ENCODE results near the gene SYNGAP1.
"Not testable (repeated sequence)": the region's sequence is repeated elsewhere in the genome, so short reads cannot be mapped to it uniquely, and the experiment has no call there.

Gene SYNGAP1

GRCh38 chr6:33419580-33420490 is at the start of gene SYNGAP1:
Gene SYNGAP1 (plus strand): TSS chr6:33420065. CDS start chr6:33420265, 200 bp downstream.
- DNase-seq, result peak; percentile 50

DNA sequence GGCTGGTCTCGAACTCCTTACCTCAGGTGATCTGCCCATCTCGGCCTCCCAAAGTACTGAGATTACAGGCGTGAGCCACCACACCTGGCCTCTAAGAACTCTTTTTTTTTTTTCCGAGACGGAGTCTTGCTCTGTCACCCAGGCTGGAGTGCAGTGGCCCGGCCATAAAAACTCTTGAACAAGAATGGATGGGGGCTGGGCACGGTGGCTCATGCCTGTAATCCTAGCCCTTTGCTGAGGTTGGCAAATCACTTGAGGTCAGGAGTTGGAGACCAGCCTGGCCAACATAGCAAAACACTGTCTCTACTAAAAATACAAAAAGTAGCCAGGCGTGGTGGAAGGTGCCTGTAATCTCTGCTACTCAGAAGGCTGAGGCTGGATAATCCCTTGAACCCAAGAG is 48.0 kb upstream of the SYNGAP1 start:
- DNase-seq, result not testable (repeated sequence)

- DNase-seq, result no peak
Measured at GRCh38 chr6:33372526-33373123, 47.2 kb upstream of the SYNGAP1 start.

- DNase-seq, result no peak
Measured at GRCh38 chr6:33373960-33374910, 45.6 kb upstream of the SYNGAP1 start.

DNA sequence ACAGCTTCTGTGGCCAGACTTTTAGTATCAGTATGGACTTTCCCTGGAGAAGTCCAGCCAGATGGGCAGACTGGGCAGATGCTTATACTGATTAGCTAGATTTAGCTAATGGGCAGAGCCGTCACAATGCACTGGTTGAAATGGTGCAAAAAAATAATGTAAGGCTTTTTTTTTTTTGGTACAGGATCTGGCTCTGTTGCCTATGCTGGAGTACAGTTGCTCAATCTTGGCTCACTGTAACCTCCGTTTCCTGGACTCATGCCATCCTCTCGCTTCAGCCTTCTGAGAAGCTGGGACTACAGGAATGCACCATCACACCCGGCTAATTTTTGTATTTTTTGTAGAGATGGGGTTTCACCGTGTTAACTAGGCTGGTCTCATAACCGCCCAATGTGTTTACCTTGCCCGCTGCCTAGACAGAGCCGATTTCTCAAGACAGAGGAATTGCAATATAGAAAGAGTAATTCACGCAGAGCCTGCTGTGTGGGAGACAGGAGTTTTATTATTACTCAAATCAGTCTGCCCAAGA is 44.7 kb upstream of the SYNGAP1 start:
- no peak for DNase-seq

DNA sequence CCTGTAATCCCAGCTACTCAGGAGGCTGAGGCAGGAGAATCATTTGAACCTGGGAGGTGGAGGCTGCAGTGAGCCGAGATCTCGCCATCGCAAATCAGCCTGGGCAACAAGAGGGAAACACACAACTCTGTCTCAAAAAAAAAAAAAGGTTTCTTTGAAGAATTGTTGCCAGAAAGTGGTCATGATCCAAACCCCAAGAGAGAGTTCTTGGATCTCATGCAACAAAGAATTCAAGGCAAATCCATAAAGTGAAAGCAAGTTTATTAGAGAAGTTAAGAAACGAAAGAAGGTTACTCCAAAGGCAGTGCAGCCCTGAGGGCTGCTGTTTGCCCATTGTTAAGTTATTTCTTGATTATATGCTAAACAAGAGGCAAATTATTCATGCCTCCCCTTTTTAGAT is 42.7 kb upstream of the SYNGAP1 start:
- no peak for DNase-seq

DNA sequence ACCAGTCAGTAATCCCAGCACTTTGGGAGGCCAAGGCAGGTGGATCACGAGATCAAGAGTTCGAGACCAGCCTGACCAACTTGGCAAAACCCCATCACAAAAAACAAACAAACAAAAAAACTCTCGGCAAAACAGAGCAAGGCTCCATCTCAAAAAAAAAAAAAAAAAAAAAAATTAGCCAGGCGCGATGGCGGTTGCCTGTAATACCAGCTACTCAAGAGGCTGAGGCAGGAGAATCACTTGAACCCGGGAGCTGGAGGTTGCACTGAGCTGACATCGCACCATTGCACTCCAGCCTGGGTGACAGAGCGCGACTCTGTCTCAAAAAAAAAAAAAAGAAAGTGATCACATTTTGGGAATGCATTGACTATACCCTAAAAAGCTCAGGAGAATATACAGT is 40.7 kb upstream of the SYNGAP1 start:
- DNase-seq, result not testable (repeated sequence)

DNA sequence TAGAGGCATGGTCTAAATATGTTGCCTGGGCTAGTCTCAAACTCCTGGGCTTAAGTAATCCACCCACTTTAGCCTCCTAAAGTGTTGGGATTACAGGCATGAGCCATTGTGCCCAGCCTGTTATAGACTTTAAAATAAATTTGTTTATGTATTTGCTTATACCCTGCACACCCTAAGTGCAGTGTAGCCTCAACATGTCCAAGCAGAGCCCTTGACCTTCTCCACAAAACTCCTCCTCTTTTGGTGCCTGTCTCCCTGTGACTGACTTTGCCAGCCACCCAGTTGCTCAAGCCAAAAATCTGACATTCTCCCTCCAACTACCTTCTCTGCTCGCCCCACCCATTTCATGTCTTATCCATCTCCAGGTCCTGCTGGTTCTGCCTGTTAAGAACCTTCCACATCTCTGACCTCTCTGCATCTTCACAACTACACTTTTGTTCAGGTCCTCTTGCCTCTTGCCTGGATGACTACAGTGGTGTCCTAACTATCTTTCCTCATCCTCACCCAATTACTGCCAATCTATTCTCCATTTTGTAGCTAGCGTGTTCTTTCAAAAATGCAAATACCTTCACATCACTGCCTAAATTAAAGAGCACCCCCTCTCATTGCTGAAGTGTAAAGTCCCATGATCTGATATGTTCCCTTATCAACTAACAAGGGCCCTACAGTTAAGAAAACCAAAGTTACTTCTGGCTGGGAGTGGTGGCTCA is 39.4 kb upstream of the SYNGAP1 start:
- DNase-seq, result no peak

DNA sequence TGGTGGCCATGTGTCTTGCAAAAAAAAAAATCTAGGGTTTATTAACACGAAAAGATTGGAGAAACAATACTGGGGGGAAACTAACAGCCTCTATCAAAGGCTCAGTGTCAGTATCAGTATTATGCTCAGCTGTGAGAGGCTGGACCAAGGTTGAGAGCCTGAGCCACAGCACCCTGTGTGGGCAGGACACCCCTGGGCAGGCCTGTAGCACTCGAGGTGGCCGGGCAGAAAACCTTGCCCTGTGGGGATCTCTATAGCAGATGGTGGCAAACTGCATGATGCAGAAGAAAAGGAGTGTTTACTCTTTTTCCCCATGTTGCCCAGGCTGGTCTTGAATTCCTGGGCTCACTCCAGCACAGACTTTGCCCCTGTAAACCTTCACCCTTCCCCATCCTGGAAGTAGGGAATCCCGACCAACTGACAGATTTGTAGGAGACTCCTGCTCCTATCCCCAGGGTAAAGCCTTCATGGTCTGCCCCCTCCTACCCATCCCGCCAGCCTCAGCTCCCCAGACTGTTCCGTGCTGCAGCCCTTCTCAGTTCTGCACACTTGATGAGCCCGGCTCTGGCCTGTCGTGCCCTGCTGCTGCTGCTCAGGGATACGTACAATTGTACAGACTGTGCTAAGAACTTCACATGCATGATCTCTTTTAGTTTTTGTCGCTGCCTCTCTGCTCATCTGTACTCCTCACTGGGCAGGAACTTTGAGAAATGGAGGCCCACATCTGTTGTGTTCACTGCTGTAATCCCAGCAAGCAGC is 36.3 kb upstream of the SYNGAP1 start:
- no peak for DNase-seq

DNA sequence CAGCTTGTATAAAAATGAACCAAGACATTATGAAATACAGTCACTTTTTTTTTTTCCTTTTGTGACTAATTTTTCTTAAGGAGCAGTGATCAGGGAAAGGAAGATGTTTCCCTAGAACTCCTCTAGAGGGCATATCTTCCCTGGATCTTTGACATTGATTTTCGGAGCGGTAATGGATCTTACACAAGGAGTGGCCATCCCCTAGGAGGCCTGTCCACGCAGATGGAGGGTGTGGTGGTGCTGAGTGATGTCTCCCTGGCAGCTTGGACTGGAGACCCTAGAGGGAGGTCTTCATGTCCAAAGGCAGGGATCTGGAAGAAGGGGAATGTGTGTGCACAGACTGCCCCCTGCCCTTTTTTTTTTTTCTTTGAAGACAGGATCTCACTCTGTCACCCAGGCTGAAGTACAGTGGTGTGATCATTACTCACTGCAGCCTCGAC is 35.3 kb upstream of the SYNGAP1 start:
- DNase-seq, result no peak

DNA sequence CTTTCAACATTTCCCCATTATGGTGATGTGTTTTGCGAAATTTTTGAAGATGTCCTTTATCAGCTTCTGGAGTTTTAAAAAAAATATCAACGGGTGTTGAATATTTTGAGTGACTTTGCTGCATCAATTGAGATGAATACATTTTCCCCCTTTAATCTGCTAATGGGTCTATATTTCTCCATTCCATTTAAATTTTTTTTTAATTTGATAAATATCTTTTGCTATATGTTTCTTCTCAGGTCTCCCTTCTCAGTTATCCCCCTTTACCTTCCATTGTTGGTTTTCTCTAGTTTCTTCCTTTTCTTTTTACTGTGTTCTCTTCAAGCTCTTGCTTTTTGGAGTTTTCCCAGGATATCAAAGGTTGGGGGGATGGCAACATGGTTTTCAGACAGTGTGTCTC is 29.7 kb upstream of the SYNGAP1 start:
- no peak for DNase-seq

- no peak for DNase-seq
Measured at GRCh38 chr6:33390767-33391277, 29.0 kb upstream of the SYNGAP1 start.

DNA sequence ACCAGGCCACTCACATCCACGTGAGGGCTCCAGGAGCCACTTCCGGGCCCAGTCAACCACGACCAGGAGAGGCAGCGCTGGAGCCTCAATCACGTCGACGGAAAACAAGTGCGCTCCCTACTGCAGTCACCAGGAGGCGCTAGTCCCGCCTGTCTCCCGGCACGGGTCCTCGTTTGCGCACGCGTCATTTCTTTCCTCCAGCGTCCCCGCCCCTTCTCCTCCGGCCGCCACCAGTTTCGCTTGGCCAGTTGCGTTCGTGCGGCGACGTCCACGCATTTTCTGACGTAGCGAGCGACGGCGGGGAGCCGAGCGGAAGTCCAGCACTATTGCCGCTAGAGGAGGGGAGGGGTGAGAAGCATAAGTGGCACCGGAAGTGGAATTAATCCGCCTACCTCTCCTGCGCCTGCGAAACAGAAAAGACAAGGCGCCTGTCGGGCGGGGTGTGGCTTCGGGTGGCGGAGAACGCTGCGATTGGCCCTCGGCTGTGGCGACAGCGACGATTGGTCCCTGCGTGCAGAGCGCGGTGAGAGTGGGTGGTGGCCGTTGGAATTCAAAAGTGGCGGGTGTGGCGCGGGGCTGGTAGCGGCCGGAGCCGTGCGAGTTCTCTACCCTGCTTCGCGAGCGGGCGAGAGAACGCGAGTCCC is 28.5 kb upstream of the SYNGAP1 start, which contains the start of gene KIFC1:
Gene KIFC1, plus strand, starts transcription at position 546 of the 644 bp plus-strand sequence. CDS start 163 bp downstream, outside the sequence.
- peak; percentile 99 for DNase-seq

DNA sequence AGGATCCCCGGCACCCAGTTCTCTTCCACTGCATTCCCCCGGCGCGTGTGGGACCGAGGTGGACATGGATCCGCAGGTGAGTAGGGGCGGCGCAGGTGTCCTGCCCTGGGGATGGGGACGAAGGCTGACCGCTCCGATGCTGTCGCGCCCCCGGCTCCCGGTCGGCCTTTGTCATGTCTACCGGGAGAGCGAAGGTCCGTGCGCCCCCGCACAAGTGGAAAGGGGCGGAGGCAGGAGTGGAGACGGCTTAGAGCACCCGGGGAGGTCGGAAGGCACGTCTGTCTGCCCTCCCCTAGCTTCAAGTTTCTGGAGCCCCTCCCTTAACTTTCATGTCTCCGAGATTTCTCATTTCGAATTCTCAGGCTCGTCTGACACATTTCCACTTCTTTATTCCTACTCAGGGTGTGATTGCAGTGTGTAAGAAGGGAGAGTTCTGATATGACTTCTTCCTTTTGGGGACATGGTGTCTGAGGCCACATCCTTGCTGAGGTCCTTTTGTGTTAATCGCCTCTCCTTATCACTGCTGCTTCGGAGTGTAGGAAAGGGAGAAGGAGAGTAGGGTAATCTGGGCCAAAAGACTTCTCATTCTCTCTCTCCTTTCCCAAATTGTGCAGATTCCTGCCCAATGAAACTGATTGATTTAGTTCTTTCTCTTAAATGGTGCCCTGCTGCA is 27.8 kb upstream of the SYNGAP1 start:
- DNase-seq, result no peak

DNA sequence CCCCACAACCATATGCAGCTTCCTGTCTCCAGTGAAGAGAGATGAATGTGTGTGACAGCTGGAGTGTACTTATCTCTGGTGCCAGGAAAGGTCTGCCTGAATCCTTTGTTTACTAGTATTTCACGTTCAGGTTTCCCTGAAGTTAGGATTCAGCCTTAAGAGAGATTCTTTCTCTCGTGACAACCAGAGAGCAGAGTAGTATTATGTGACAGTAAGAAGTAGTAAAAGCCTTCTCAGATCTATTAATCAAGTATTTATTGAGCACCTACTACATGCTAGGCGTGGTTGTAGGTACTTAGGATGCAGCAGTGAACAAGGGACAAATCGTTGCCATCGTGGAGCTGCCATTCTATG is 27.3 kb upstream of the SYNGAP1 start:
- DNase-seq, result no peak

DNA sequence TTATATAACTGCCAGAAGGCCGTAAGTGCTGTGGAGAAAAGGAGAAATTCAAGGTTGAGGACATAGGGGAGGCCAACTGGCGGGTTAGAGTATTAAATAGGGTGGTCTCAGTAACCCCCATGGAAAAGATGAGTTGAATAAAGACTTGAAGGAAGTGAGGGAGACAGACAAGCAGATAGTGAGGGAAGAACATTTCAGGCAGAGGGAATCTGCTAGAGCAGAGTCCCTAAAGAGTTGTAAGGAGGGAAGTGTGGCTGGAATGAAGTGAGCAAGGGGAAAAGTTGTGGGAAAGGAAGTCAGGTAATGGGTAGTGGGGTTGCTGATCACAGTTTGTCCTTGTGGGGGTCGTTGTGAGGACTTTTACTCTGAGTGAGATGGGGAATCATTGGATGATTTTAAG is 26.9 kb upstream of the SYNGAP1 start:
- DNase-seq, result no peak

- no peak for DNase-seq
Measured at GRCh38 chr6:33397541-33397940, 22.3 kb upstream of the SYNGAP1 start.

DNA sequence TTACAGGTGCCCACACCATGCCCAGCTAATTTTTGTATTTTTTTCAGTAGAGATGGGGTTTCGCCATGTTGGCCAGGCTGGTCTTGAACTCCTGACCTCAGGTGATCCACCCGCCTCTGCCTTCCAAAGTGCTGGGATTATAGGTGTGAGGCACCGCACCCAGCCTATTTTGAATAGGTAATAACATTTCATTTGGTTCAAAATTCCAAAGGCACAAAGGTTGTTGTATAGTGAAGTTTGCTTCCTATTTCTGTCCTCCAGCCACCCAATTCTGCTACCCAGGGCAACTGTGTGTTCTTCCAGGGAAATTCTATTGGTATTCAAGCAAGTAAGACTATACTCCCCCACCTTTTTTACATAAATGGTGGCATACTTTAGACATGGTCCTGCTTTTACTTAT is 21.3 kb upstream of the SYNGAP1 start:
- not testable (repeated sequence) for DNase-seq

- not testable (repeated sequence) for DNase-seq
Measured at GRCh38 chr6:33399881-33400280, 20.0 kb upstream of the SYNGAP1 start.

GRCh38 chr6:33404884-33405283 is 15.0 kb upstream of the SYNGAP1 start:
- no peak for DNase-seq

All from NCI-H510A (cell line).